ENCODE data around the gene NACC1. TPM values are rescaled to one million over a fixed set of nuclear protein-coding genes. Genes with fewer than 3 reads are reported as not detected.

Gene NACC1
- total RNA-seq, 1 experiment from 2014 or later: 237 TPM

DNA sequence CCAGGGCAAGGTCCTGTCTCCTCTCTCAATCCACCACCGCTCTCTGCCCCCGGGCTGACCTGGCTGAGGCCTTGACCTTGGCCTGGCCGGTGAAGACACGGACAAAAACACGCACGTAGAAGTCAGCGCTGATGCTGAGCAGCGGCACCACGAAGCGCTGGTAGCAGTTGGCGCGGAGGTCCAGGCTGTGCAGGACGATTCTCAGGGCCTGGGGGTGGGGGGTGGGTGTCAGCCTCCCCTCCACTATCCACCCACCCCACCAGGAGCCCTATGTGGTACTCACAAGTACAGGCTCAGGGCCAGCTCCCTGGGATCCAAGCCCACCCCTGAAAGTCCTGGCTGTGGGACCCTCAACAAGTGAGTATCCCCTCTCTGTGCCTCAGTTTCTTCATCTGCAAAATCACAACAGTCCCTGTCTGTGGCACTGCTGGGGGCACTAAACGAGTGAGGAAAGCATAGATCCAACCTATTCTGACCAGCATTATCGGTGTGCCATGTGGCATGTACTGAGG lies 7.9 kb upstream of the NACC1 start:
- TF ChIP-seq ZNF121 (CRISPR knock-in tag; IDR thresholded peaks at IDR 0.05): no peak
- TF ChIP-seq PRRX2 (CRISPR knock-in tag; IDR thresholded peaks at IDR 0.05): no peak
- no peak for TF ChIP-seq ZNF671 (CRISPR knock-in tag; IDR thresholded peaks at IDR 0.05)
- TF ChIP-seq, protein P1, sequence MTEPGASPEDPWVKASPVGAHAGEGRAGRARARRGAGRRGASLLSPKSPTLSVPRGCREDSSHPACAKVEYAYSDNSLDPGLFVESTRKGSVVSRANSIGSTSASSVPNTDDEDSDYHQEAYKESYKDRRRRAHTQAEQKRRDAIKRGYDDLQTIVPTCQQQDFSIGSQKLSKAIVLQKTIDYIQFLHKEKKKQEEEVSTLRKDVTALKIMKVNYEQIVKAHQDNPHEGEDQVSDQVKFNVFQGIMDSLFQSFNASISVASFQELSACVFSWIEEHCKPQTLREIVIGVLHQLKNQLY (CRISPR knock-in tag; IDR thresholded peaks at IDR 0.05): no peak
- TF ChIP-seq E2F5 (CRISPR knock-in tag; IDR thresholded peaks at IDR 0.05): no peak
- TF ChIP-seq NFYB (CRISPR knock-in tag; conservative IDR thresholded peaks at IDR 0.05; ENCODE audit: low read depth): no peak
- no peak for TF ChIP-seq ESRRA (CRISPR knock-in tag; IDR thresholded peaks at IDR 0.05; ENCODE audit: borderline replicate concordance)
- TF ChIP-seq, protein P2, sequence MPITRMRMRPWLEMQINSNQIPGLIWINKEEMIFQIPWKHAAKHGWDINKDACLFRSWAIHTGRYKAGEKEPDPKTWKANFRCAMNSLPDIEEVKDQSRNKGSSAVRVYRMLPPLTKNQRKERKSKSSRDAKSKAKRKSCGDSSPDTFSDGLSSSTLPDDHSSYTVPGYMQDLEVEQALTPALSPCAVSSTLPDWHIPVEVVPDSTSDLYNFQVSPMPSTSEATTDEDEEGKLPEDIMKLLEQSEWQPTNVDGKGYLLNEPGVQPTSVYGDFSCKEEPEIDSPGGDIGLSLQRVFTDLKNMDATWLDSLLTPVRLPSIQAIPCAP (CRISPR knock-in tag; IDR thresholded peaks at IDR 0.05): no peak
- TF ChIP-seq RELA (CRISPR knock-in tag; IDR thresholded peaks at IDR 0.05; ENCODE audit: borderline replicate concordance): no peak
- TF ChIP-seq GRHL2 (CRISPR knock-in tag; IDR thresholded peaks at IDR 0.05; ENCODE audit: insufficient replicate concordance, severe bottlenecking): no peak
- TF ChIP-seq AFF4 (CRISPR knock-in tag; IDR thresholded peaks at IDR 0.05; ENCODE audit: borderline replicate concordance): no peak
- Mint-ChIP-seq H3K27me3 (ENCODE audit: low read depth) (no peaks in the 10 kb centered on the region), H3K9me3 (no peaks in the 10 kb centered on the region), H3K36me3 (peaks cover 17% of the 10 kb centered on the region), H3K4me3 (no peak overlapping the region), H3K4me1 (no peaks in the 10 kb centered on the region), H3K27ac (no peak overlapping the region)
- ChIA-PET POLR2A (no interaction called here), CTCF (interaction anchor here (0.9 kb wide), 1 partner anchor 145 kb away, joined by 4 read pairs; no protein-coding TSS in a partner anchor)
- no peak for ATAC-seq
- no peak for DNase-seq (ENCODE audit: low spot score)

GRCh38 chr19:13112555-13112954 lies 5.5 kb upstream of the NACC1 start:
- H3K27ac Mint-ChIP-seq: no peak overlapping the region
- H3K27me3 Mint-ChIP-seq (ENCODE audit: low read depth): no peaks in the 10 kb centered on the region
- DNase-seq (ENCODE audit: low spot score) (no peak), ATAC-seq (no peak)
- H3K9me3 Mint-ChIP-seq: no peaks in the 10 kb centered on the region
- H3K36me3 Mint-ChIP-seq: peaks cover 13% of the 10 kb centered on the region
- POLR2A ChIA-PET: no interaction called here
- H3K4me3 Mint-ChIP-seq: no peak overlapping the region
- peaks cover 10% of the 10 kb centered on the region for H3K4me1 Mint-ChIP-seq
- CTCF ChIA-PET: interaction anchor here (1.2 kb wide), 1 partner anchor 135 kb away, joined by 3 read pairs; no protein-coding TSS in a partner anchor
- no peak for TF ChIP-seq NR1H2 (CRISPR knock-in tag; IDR thresholded peaks at IDR 0.05)
- no peak for TF ChIP-seq SMAD4 (CRISPR knock-in tag; IDR thresholded peaks at IDR 0.05)
- TF ChIP-seq NFE2L1 (CRISPR knock-in tag; IDR thresholded peaks at IDR 0.05): no peak
- TF ChIP-seq, protein P3, sequence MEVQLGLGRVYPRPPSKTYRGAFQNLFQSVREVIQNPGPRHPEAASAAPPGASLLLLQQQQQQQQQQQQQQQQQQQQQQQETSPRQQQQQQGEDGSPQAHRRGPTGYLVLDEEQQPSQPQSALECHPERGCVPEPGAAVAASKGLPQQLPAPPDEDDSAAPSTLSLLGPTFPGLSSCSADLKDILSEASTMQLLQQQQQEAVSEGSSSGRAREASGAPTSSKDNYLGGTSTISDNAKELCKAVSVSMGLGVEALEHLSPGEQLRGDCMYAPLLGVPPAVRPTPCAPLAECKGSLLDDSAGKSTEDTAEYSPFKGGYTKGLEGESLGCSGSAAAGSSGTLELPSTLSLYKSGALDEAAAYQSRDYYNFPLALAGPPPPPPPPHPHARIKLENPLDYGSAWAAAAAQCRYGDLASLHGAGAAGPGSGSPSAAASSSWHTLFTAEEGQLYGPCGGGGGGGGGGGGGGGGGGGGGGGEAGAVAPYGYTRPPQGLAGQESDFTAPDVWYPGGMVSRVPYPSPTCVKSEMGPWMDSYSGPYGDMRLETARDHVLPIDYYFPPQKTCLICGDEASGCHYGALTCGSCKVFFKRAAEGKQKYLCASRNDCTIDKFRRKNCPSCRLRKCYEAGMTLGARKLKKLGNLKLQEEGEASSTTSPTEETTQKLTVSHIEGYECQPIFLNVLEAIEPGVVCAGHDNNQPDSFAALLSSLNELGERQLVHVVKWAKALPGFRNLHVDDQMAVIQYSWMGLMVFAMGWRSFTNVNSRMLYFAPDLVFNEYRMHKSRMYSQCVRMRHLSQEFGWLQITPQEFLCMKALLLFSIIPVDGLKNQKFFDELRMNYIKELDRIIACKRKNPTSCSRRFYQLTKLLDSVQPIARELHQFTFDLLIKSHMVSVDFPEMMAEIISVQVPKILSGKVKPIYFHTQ (CRISPR knock-in tag; IDR thresholded peaks at IDR 0.05): no peak
- no peak for TF ChIP-seq MYBL2 (CRISPR knock-in tag; IDR thresholded peaks at IDR 0.05)
- TF ChIP-seq ATF3 (CRISPR knock-in tag; conservative IDR thresholded peaks at IDR 0.05): no peak
- TF ChIP-seq ATF1 (CRISPR knock-in tag; IDR thresholded peaks at IDR 0.05): no peak
- TF ChIP-seq, protein P4, sequence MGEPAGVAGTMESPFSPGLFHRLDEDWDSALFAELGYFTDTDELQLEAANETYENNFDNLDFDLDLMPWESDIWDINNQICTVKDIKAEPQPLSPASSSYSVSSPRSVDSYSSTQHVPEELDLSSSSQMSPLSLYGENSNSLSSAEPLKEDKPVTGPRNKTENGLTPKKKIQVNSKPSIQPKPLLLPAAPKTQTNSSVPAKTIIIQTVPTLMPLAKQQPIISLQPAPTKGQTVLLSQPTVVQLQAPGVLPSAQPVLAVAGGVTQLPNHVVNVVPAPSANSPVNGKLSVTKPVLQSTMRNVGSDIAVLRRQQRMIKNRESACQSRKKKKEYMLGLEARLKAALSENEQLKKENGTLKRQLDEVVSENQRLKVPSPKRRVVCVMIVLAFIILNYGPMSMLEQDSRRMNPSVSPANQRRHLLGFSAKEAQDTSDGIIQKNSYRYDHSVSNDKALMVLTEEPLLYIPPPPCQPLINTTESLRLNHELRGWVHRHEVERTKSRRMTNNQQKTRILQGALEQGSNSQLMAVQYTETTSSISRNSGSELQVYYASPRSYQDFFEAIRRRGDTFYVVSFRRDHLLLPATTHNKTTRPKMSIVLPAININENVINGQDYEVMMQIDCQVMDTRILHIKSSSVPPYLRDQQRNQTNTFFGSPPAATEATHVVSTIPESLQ (CRISPR knock-in tag; IDR thresholded peaks at IDR 0.05): no peak
- TF ChIP-seq, protein P5, sequence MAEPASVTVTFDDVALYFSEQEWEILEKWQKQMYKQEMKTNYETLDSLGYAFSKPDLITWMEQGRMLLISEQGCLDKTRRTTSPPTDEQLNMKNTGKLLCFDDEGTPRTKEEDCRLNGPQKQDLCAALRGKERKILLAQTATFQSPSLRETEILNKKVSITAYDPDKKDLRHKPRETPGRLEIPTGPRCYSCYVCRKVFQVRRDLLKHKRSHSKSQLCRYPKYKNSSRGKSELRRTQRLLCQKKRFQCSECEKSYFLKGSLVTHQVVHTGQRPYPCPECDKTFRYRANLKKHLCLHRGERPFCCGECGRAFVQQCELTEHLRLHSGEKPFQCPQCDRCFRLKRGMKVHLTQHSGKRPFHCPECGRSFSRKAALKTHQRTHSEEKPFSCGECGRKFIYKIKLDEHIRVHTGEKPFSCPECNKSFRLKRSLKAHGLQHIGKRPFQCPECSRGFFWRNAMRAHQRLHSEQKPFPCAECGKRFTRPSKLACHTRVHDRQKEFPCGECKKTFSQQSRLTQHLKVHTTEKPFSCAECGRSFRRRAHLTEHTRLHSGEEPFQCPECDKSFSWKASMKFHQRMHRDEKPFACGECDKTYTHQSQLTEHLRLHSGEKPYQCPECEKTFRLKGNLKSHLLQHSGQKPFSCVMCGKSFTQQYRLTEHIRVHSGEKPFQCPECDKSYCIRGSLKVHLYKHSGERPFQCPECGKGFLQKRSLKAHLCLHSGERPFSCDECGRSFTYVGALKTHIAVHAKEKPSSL (CRISPR knock-in tag; conservative IDR thresholded peaks at IDR 0.05): no peak
- no peak for TF ChIP-seq RELA (CRISPR knock-in tag; IDR thresholded peaks at IDR 0.05; ENCODE audit: borderline replicate concordance)
